Measurements from ENCODE around the gene LRCH1.

- TF ChIP-seq TAF15 (IDR thresholded peaks at IDR 0.05; ENCODE audit: low read depth, low read length, poor library complexity, severe bottlenecking) (no peak), ZBTB7A (CRISPR knock-in tag; IDR thresholded peaks at IDR 0.05) (no peak), MED13 (CRISPR knock-in tag; IDR thresholded peaks at IDR 0.05) (no peak), HDAC2 (CRISPR knock-in tag; IDR thresholded peaks at IDR 0.05) (no peak), POLR2A (IDR thresholded peaks at IDR 0.05; ENCODE audit: insufficient read depth in 1 of 2, low read depth in 2 of 2, low read length in 2 of 2) (no peak), ZNF430 (CRISPR knock-in tag; IDR thresholded peaks at IDR 0.05) (no peak)
- TF ChIP-seq, protein P1, sequence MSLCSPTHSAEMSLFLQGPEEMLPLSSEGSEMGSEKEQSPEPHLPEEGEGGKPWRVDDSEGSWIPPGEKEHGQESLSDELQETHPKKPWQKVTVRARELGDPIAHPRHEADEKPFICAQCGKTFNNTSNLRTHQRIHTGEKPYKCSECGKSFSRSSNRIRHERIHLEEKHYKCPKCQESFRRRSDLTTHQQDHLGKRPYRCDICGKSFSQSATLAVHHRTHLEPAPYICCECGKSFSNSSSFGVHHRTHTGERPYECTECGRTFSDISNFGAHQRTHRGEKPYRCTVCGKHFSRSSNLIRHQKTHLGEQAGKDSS (CRISPR knock-in tag; IDR thresholded peaks at IDR 0.05; ENCODE audit: borderline replicate concordance, low read depth) = no peak
- TF ChIP-seq, protein P2, sequence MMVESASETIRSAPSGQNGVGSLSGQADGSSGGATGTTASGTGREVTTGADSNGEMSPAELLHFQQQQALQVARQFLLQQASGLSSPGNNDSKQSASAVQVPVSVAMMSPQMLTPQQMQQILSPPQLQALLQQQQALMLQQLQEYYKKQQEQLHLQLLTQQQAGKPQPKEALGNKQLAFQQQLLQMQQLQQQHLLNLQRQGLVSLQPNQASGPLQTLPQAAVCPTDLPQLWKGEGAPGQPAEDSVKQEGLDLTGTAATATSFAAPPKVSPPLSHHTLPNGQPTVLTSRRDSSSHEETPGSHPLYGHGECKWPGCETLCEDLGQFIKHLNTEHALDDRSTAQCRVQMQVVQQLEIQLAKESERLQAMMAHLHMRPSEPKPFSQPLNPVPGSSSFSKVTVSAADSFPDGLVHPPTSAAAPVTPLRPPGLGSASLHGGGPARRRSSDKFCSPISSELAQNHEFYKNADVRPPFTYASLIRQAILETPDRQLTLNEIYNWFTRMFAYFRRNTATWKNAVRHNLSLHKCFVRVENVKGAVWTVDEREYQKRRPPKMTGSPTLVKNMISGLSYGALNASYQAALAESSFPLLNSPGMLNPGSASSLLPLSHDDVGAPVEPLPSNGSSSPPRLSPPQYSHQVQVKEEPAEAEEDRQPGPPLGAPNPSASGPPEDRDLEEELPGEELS (CRISPR knock-in tag; IDR thresholded peaks at IDR 0.05) = no peak
These were observed 74.5 kb downstream of the LRCH1 start for GRCh38 chr13:46627462-46627861.

Data from HepG2 (cell line).